Glutamatergic neuron (in vitro differentiated cells): ENCODE results near the gene ATF6. TPM values are rescaled to one million over a fixed set of nuclear protein-coding genes. Genes with fewer than 3 reads are reported as not detected.

ENCODE experiments used
- DNase-seq: peaks from one replicate; pipeline ENCODE4 v3.0.0; 2022
- H3K27ac Mint-ChIP-seq: one replicate; pipeline ENCODE4 v1.8.0; 2020; ENCODE audit warnings: mild to moderate bottlenecking, mixed read lengths, inconsistent platforms; ENCODE audit not compliant: unreplicated experiment
- H3K27me3 Mint-ChIP-seq: one replicate; pipeline ENCODE4 v1.8.0; 2020; ENCODE audit warnings: mild to moderate bottlenecking, moderate library complexity, mixed read lengths, inconsistent platforms; ENCODE audit not compliant: unreplicated experiment
- H3K36me3 Mint-ChIP-seq: one replicate; pipeline ENCODE4 v1.8.0; 2020; ENCODE audit warnings: mild to moderate bottlenecking, mixed read lengths, inconsistent platforms; ENCODE audit not compliant: unreplicated experiment
- H3K4me1 Mint-ChIP-seq: one replicate; pipeline ENCODE4 v1.8.0; 2020; ENCODE audit warnings: mild to moderate bottlenecking, low read depth, mixed read lengths, inconsistent platforms; ENCODE audit not compliant: unreplicated experiment
- H3K4me3 Mint-ChIP-seq: one replicate; pipeline ENCODE4 v1.8.0; 2020; ENCODE audit warnings: mild to moderate bottlenecking, mixed read lengths, inconsistent platforms; ENCODE audit not compliant: unreplicated experiment
- H3K9me3 Mint-ChIP-seq: one replicate; pipeline ENCODE4 v1.8.0; 2020; ENCODE audit warnings: mild to moderate bottlenecking, moderate library complexity, mixed read lengths, inconsistent platforms; ENCODE audit not compliant: unreplicated experiment
- total RNA-seq: library from RNA; stranded (reverse); fragmentation: NEBNext Ultra II Directional; extraction: Animal tissue kit (Norgen Biotek cat#: 25700); gene quantifications from one replicate; pipeline ENCODE4 v1.2.1, GENCODE V29; 2021; ENCODE audit not compliant: unreplicated experiment
- TF ChIP-seq, protein P1 (sequence below): fragments of 200-600 bp; sonication (generic); IDR thresholded peaks from one replicate; pipeline ENCODE4 v1.5.0; 2021; ENCODE audit not compliant: partially characterized antibody, unreplicated experiment

The ATF6 gene
- total RNA-seq, 1 donor from 2014 or later = 29.3 TPM

- H3K9me3 Mint-ChIP-seq = peaks cover 2% of the 10 kb centered on the region
- no peak overlapping the region for H3K27ac Mint-ChIP-seq
- peaks cover 4% of the 10 kb centered on the region for H3K36me3 Mint-ChIP-seq
Measured at GRCh38 chr1:161840363-161840762, 74.2 kb downstream of the ATF6 start.

GRCh38 chr1:161843156-161843555 is 77.0 kb downstream of the ATF6 start:
- no peak overlapping the region for H3K4me3 Mint-ChIP-seq
- no peaks in the 10 kb centered on the region for H3K9me3 Mint-ChIP-seq
- peaks cover 4% of the 10 kb centered on the region for H3K36me3 Mint-ChIP-seq
- TF ChIP-seq, protein P1, sequence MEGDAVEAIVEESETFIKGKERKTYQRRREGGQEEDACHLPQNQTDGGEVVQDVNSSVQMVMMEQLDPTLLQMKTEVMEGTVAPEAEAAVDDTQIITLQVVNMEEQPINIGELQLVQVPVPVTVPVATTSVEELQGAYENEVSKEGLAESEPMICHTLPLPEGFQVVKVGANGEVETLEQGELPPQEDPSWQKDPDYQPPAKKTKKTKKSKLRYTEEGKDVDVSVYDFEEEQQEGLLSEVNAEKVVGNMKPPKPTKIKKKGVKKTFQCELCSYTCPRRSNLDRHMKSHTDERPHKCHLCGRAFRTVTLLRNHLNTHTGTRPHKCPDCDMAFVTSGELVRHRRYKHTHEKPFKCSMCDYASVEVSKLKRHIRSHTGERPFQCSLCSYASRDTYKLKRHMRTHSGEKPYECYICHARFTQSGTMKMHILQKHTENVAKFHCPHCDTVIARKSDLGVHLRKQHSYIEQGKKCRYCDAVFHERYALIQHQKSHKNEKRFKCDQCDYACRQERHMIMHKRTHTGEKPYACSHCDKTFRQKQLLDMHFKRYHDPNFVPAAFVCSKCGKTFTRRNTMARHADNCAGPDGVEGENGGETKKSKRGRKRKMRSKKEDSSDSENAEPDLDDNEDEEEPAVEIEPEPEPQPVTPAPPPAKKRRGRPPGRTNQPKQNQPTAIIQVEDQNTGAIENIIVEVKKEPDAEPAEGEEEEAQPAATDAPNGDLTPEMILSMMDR = no peak
- no peak overlapping the region for H3K27ac Mint-ChIP-seq
- H3K27me3 Mint-ChIP-seq = no peaks in the 10 kb centered on the region
- DNase-seq = no peak
- H3K4me1 Mint-ChIP-seq = no peaks in the 10 kb centered on the region

More at GRCh38 chr1:161840363-161840762, 74.2 kb downstream of the ATF6 start:
- no peak for DNase-seq
- H3K4me1 Mint-ChIP-seq = no peaks in the 10 kb centered on the region
- TF ChIP-seq, protein P1 = no peak
- H3K27me3 Mint-ChIP-seq = no peaks in the 10 kb centered on the region
- H3K4me3 Mint-ChIP-seq = no peak overlapping the region

DNA sequence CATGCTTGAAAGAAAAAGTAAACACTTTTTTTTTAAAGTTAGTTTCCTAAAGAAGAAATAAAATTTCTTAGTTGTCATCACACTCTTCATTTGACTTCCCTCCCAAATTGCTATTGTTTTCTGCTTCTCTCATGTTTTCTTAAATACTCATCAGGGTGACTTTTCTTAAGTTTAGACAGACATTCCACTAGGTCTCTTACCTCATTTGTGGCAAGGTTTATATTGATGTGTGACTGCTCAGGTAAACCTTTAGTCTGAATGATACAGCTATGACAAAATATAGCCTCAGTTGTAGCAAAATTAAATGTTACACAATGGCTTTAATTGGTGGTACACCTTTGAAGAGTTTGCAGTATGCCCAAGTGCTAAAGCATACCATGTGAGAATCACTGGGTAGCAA is 78.6 kb downstream of the ATF6 start:
- DNase-seq = no peak
- H3K36me3 Mint-ChIP-seq = peaks cover 4% of the 10 kb centered on the region
- H3K4me3 Mint-ChIP-seq = no peak overlapping the region
- TF ChIP-seq, protein P1 = no peak
- H3K9me3 Mint-ChIP-seq = no peaks in the 10 kb centered on the region
- H3K4me1 Mint-ChIP-seq = no peaks in the 10 kb centered on the region
- H3K27me3 Mint-ChIP-seq = no peaks in the 10 kb centered on the region
- H3K27ac Mint-ChIP-seq = no peak overlapping the region

DNA sequence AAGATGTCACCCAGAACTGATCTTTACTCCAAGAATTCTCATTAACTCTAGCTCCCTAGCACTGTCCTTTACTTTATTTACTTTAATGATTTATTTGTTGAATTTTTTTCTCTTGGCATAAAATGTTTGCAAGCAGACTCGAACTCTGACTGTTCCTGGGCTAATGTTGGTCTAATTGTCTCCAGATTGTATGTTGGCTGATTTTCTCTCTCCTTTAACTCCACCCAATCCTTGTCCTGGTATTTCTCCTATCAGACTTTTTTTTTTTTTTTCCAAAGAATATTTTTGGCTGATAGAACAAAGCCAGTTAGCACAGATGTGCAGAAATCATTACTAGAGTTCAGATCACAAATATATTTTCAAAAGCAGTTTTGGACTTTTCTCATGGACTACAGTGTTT is 82.6 kb downstream of the ATF6 start:
- no peaks in the 10 kb centered on the region for H3K27me3 Mint-ChIP-seq
- no peaks in the 10 kb centered on the region for H3K9me3 Mint-ChIP-seq
- TF ChIP-seq, protein P1 = no peak
- no peak overlapping the region for H3K4me3 Mint-ChIP-seq
- DNase-seq = no peak
- H3K27ac Mint-ChIP-seq = no peak overlapping the region
- H3K36me3 Mint-ChIP-seq = no peaks in the 10 kb centered on the region
- no peaks in the 10 kb centered on the region for H3K4me1 Mint-ChIP-seq

- TF ChIP-seq, protein P1 = no peak
- DNase-seq = no peak
- H3K27ac Mint-ChIP-seq = no peak overlapping the region
- H3K4me1 Mint-ChIP-seq = no peaks in the 10 kb centered on the region
- H3K27me3 Mint-ChIP-seq = no peaks in the 10 kb centered on the region
- no peaks in the 10 kb centered on the region for H3K36me3 Mint-ChIP-seq
- no peaks in the 10 kb centered on the region for H3K9me3 Mint-ChIP-seq
- no peak overlapping the region for H3K4me3 Mint-ChIP-seq
Measured at GRCh38 chr1:161849518-161849917, 83.4 kb downstream of the ATF6 start.
